ENCODE measurements around the gene ADARB1.

Gene ADARB1

GRCh38 chr21:45095505-45095904 is 21.1 kb downstream of the ADARB1 start:
- DNase-seq (ENCODE audit: low read depth), result no peak

- no peak for DNase-seq (ENCODE audit: low read depth)
These were observed 21.8 kb downstream of the ADARB1 start for GRCh38 chr21:45096217-45096616.

GRCh38 chr21:45097827-45098387 is 23.5 kb downstream of the ADARB1 start:
- DNase-seq (ENCODE audit: low read depth), result no peak

- no peak for DNase-seq (ENCODE audit: low read depth)
These were observed 24.5 kb downstream of the ADARB1 start for GRCh38 chr21:45098867-45099266.

- DNase-seq (ENCODE audit: low read depth), result no peak
These were observed 25.2 kb downstream of the ADARB1 start for GRCh38 chr21:45099571-45099970.

- no peak for DNase-seq (ENCODE audit: low read depth)
These were observed 26.5 kb downstream of the ADARB1 start for GRCh38 chr21:45100866-45101265.

GRCh38 chr21:45102391-45102932 is 28.1 kb downstream of the ADARB1 start:
- DNase-seq (ENCODE audit: low read depth), result no peak

- no peak for DNase-seq (ENCODE audit: low read depth)
These were observed 29.7 kb downstream of the ADARB1 start for GRCh38 chr21:45103971-45104520.

GRCh38 chr21:45104560-45104959 is 30.2 kb downstream of the ADARB1 start:
- no peak for DNase-seq (ENCODE audit: low read depth)

- no peak for DNase-seq (ENCODE audit: low read depth)
These were observed 31.6 kb downstream of the ADARB1 start for GRCh38 chr21:45105906-45106485.

- DNase-seq (ENCODE audit: low read depth), result no peak
These were observed 33.8 kb downstream of the ADARB1 start for GRCh38 chr21:45108034-45108790.

GRCh38 chr21:45108808-45109781 is 34.7 kb downstream of the ADARB1 start:
- DNase-seq (ENCODE audit: low read depth), result no peak

- no peak for DNase-seq (ENCODE audit: low read depth)
These were observed 35.6 kb downstream of the ADARB1 start for GRCh38 chr21:45109831-45110492.

- DNase-seq (ENCODE audit: low read depth), result no peak
These were observed 36.7 kb downstream of the ADARB1 start for GRCh38 chr21:45110873-45111624.

GRCh38 chr21:45111703-45112102 is 37.3 kb downstream of the ADARB1 start:
- DNase-seq (ENCODE audit: low read depth), result no peak

GRCh38 chr21:45112371-45112770 is 38.0 kb downstream of the ADARB1 start:
- no peak for DNase-seq (ENCODE audit: low read depth)

- no peak for DNase-seq (ENCODE audit: low read depth)
These were observed 39.2 kb downstream of the ADARB1 start for GRCh38 chr21:45113543-45113942.

- peak; percentile 32 for DNase-seq (ENCODE audit: low read depth)
These were observed 39.7 kb downstream of the ADARB1 start for GRCh38 chr21:45114072-45114471.

GRCh38 chr21:45114475-45114874 is 40.1 kb downstream of the ADARB1 start:
- no peak for DNase-seq (ENCODE audit: low read depth)

GRCh38 chr21:45115141-45115540 is 40.8 kb downstream of the ADARB1 start:
- DNase-seq (ENCODE audit: low read depth), result no peak
